Loucy (cell line): ENCODE results near the gene DDX39B.

Experiments used
- EZH2phosphoT487 ChIP-seq: fragments of 200-600 bp; IDR thresholded peaks from 2 replicates; pipeline ENCODE4 v1.6.1; 2018; ENCODE audit warnings: antibody characterized with exemption, mild to moderate bottlenecking, moderate library complexity, borderline replicate concordance
- TF ChIP-seq, protein P1 (sequence below): fragments of 200-600 bp; sonication (generic); conservative IDR thresholded peaks from 2 replicates; pipeline ENCODE4 v1.5.1; 2014; ENCODE audit warnings: mild to moderate bottlenecking, antibody characterized with exemption, low read length

GRCh38 chr6:31528821-31529328 is 12.9 kb downstream of the DDX39B start, which contains the start of gene MCCD1:
- TF ChIP-seq, protein P1, sequence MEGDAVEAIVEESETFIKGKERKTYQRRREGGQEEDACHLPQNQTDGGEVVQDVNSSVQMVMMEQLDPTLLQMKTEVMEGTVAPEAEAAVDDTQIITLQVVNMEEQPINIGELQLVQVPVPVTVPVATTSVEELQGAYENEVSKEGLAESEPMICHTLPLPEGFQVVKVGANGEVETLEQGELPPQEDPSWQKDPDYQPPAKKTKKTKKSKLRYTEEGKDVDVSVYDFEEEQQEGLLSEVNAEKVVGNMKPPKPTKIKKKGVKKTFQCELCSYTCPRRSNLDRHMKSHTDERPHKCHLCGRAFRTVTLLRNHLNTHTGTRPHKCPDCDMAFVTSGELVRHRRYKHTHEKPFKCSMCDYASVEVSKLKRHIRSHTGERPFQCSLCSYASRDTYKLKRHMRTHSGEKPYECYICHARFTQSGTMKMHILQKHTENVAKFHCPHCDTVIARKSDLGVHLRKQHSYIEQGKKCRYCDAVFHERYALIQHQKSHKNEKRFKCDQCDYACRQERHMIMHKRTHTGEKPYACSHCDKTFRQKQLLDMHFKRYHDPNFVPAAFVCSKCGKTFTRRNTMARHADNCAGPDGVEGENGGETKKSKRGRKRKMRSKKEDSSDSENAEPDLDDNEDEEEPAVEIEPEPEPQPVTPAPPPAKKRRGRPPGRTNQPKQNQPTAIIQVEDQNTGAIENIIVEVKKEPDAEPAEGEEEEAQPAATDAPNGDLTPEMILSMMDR = no peak
- no peak for TF ChIP-seq EZH2phosphoT487
